GM19238 (cell line): ENCODE measurements around the gene NKD1.

ENCODE experiments used
- DNase-seq: peaks from one replicate; pipeline ENCODE4 v3.0.0; 2011; ENCODE audit warnings: low spot score; ENCODE audit not compliant: insufficient read length

Gene NKD1

GRCh38 chr16:50613281-50613963 is 65.2 kb downstream of the NKD1 start:
- no peak for DNase-seq

DNA sequence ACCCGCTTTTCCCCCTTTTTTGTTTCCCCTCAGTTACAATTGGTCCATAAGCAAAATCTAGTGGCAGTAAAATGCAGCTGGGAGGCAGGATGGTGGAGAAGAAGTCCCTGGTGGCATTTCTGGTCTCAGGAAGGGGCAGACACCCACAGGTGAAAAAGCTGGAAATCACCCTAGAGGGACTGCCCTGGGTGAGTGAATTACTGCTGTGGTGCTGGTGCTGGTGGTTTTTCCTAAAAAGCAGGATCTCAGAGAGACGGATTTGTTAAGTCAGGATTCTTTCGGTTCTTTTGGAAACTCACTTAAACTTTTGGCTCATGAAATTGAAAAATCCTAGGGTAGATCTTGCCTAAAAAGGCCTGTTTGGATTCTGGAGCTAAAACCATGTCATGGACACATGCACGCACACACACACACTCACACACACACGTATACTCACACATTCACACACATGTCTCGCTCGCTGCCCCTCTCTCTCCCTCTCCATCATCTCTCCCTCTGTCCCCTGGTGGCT is 65.8 kb downstream of the NKD1 start:
- no peak for DNase-seq

GRCh38 chr16:50614955-50615724 is 66.9 kb downstream of the NKD1 start:
- DNase-seq = no peak

DNA sequence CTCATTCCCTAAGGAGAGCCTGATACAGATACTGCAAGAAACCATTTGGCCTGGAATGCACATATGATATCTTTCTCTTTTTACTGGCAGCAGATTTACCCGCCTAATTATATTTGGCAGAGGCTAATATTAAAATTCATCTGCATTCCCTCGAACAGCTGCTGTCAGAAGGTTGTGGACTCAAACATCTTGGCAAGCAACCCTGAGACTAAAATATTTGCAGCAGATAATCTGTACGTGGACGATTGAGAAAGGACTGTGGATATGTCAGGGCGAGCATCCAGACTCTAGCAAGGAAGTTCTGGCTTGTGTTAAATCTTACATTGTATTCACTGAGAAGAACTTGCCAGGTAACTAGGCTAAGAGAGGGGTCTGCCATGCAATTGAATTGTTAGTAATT is 67.7 kb downstream of the NKD1 start:
- DNase-seq = no peak

DNA sequence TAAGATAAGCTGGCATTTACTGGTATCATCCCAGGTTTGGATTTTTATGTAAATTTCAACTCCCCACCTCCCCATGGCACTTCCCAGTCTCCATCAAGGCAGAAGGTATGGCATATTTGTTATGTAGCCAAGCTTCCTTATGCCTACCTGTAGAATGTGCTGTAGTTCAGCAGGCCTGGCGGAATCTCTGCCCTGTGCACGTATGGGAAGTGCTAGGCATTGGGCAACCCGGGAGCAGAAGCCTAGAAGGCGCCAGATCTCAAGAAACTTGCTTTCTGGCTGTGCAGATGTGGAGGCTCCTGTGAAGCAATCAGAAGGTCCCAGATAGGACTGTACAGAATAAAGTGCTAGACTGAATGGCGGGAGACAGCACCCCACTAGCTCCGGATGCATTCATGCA is 68.2 kb downstream of the NKD1 start:
- no peak for DNase-seq

DNA sequence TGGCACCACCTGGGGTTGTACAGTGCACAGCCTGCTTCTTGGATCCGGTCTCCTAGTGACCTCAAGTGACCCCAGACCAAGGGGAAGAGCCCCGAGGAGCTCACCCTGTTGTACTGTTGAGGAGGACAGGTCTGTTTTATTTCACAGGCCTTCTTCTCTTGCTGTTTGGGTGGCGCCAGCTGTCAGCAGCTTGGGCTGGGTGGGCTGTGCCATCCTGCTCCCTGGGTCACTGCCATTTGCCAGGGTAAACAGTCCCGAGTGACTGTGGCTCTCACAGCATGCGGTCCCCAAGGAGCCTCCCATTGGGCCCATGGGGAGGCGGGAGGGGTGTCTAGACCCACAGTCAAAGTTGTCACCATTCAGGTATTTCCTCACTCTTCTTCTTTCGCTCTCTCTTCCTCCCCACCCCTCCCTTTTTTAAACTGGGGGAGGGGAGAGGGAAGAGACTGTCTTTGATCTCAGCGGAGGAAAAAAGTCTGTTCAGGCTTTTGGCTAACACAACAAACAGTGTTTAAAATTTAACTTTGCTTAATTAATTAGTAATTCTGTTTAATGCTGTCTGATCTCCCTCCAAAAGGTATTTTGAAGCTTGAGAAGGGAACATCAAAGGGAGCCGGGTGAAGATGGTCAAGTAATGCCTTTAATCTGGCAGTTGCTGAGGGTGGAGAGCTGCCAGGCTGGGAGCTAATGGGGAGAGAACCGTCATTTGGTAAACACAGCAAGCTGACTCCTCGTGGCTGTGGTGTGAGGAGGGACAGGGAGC is 68.9 kb downstream of the NKD1 start:
- DNase-seq = no peak

- DNase-seq = no peak
Measured at GRCh38 chr16:50617646-50618184, 69.5 kb downstream of the NKD1 start.

- DNase-seq = no peak
Measured at GRCh38 chr16:50618238-50618918, 70.2 kb downstream of the NKD1 start.

- no peak for DNase-seq
Measured at GRCh38 chr16:50619702-50620491, 71.7 kb downstream of the NKD1 start.

GRCh38 chr16:50620646-50621451 is 72.7 kb downstream of the NKD1 start:
- no peak for DNase-seq

DNA sequence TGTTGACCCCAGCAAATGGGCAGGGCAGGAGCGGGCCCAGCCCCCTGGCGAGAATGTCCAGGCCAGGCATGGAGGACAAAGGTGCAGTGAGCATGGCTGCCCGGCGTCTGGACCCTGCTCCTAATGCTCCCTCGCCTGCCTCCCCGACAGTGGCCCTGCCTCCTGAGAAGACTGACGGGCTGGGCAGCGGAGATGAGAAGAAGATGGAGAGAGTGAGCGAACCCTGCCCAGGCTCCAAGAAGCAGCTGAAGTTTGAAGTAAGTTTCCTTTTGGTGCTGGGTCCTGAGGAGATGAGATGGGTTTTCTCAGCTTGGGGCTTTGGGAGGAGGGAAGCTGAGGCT is 73.2 kb downstream of the NKD1 start:
- DNase-seq = no peak

DNA sequence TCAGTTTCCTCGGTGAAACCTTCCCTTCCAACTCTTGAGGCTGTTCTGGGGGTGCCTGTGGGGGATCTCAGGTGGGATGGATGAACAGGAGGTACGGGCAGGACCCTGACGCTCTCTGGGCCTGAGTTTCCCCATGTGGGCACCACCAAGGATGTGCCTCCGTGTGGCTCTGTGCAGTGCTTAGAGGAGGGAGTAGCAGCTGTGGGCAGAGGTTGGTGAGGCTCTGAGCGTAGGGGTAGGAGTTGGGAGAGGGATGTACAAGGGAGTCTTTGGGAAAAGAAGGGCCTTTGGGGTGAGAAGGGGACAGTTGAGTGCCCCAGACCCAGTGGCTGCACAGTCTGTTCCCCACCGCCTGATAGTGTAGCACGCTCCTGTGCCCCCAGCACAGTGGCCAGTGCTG is 73.8 kb downstream of the NKD1 start:
- DNase-seq = no peak

DNA sequence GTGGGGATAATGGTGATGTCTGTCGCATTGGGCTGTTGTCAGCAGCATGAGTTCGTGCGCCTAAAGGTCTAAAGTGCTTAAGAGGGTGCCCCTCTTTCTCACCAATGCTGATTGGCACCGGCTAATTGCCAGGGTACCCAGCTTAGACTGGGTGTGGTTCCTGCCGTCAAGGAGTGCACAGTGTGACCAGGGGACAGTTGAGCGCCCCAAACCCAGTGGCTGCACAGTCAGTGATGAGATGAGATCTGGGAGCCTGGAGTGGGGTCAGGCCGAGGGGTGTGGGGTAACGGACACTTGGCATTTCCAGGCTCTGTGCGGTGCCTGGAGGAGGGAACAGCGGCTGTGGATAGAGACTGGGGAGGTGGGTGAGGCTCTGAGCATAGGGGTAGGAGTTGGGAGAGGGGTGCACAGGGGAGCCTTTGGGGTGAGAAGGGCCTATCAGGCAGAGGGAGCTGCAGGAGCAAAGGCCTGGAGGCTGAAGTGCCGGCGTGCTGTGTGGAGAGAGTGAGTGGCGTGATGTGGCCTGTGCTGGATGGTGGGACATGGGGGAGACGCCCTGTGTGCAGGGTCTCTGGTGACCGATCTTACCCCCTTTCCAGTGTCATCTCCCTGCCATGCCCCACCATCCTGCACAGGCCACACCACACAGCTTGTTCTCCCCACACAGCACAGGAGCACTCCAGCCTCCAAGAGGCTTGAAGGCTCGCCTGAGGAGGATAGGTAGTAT is 74.6 kb downstream of the NKD1 start:
- DNase-seq = no peak

DNA sequence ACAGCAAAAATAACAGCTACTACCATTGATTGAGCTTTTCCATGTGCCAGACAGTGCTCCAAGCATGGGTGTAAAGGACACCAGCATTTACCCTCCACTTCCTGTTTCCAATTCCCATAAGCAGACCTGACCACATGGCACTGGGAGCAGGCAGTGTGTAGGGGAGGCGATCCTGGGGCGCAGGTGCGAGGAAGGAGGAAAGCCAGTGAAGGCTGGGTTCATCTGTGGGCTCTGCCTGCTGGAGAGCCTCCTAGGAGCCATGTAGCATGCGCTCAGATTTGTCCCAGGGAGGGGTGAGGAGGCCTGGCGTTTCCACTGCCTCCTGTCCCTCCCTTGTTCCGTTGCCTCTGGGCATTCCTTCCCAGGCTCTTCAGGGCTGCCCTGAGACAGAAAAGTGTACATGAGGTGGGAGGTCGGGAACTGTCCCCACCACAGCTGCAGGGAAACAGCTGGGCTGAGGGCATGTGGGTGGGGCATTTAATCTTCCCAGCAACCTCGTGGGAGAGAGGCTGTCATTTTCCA is 76.3 kb downstream of the NKD1 start:
- no peak for DNase-seq

GRCh38 chr16:50625374-50625773 is 77.2 kb downstream of the NKD1 start:
- DNase-seq = no peak

- DNase-seq = no peak
Measured at GRCh38 chr16:50626868-50627267, 78.7 kb downstream of the NKD1 start.

DNA sequence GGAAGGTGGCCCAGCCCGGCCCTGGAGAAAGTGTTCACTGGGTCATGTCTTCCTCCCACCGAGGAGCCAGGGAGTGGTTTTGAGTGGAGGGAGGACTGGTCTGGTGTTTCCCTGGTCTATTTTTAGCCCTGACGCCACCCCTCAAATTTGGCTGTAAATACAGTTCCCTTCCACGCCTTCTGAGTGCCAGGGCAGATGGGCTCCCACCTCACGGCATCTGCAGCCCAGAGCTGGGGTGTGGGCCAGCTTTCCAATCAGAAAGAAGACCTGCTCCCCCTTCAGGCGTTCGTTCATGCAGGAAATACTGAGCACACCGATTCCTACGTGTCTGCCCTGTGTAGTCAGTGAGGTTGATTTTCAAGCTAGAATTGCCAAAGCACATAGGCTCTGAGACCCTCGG is 79.2 kb downstream of the NKD1 start:
- no peak for DNase-seq

DNA sequence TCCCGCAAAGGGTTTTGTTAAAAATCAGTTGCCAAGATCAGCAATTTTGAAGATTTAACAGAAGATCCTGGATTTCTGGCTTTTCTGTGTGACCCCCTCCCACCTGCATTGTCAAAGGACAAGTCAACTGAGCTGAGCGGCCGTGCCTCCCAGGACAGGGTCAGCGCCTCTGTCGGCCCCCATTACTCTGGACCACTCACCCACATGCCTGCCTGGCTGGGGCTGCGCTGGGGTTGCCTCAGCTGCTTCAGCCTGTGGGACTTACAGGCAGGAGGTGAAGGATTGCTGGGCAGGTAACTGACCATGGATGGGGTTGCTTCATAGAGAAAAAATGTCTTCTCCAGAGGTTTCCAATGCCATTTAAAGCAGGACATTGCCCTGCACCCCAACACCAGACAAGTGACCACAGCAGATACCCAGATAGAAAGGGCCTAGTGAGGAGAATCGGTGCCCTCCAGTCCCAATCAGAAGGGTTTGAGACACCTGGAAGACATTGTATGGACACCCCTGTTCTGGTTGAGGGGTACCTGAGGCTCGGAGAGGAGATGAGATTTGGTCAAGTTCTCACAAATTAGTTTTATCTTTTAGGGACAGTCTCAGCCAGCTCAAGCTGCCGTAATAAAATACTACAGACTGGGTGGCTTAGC is 80.1 kb downstream of the NKD1 start:
- no peak for DNase-seq
